Measurements from ENCODE around the gene DCPS. TPM values are rescaled to one million over a fixed set of nuclear protein-coding genes. Genes with fewer than 3 reads are reported as not detected.

The DCPS gene
- total RNA-seq, 1 experiment from 2014 or later: 17.6 TPM

DNA sequence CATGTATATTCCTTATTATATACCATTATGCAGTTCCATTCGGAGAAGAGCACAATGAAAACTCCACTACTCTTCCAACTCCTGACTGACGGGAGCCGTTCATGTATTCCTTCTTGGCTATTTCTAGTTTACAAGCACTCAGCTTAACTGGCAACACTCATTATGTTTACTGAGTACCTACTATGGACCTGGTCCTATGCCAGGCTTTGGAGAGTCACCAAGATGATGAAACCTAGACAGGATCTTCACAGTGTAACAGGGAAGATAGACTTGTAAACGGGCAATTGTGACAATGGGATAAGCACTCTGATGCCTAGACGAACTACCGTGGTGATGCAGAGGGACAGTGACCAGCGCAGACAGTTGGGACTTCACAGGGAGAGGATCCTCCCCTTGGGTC is 29.3 kb downstream of the DCPS start:
- no peaks in the 10 kb centered on the region for H4K20me1 ChIP-seq (ENCODE audit: insufficient read depth, low read depth, low read length)
- H3K27me3 ChIP-seq (ENCODE audit: low read length): no peaks in the 10 kb centered on the region
- no peak overlapping the region for H3K4me2 ChIP-seq (ENCODE audit: low read depth, low read length, poor library complexity, severe bottlenecking)
- H3K9ac ChIP-seq (ENCODE audit: low read length): no peak overlapping the region
- H3K9me3 ChIP-seq (ENCODE audit: low read length): no peaks in the 10 kb centered on the region
- no peaks in the 10 kb centered on the region for H3K4me1 ChIP-seq (ENCODE audit: low read length)
- no peaks in the 10 kb centered on the region for H3K9me2 ChIP-seq (replicated peaks; ENCODE audit: insufficient read depth, low read length)
- H3K4me3 ChIP-seq (ENCODE audit: low read length): no peak overlapping the region
- H3K79me2 ChIP-seq (ENCODE audit: low read length): no peaks in the 10 kb centered on the region
- no peak overlapping the region for H2AFZ ChIP-seq (ENCODE audit: low read length)
- DNase-seq: no peak
- no peaks in the 10 kb centered on the region for H3K36me3 ChIP-seq (ENCODE audit: insufficient read depth, low read length)
- no peak overlapping the region for H3K27ac ChIP-seq (ENCODE audit: low read length)

DNA sequence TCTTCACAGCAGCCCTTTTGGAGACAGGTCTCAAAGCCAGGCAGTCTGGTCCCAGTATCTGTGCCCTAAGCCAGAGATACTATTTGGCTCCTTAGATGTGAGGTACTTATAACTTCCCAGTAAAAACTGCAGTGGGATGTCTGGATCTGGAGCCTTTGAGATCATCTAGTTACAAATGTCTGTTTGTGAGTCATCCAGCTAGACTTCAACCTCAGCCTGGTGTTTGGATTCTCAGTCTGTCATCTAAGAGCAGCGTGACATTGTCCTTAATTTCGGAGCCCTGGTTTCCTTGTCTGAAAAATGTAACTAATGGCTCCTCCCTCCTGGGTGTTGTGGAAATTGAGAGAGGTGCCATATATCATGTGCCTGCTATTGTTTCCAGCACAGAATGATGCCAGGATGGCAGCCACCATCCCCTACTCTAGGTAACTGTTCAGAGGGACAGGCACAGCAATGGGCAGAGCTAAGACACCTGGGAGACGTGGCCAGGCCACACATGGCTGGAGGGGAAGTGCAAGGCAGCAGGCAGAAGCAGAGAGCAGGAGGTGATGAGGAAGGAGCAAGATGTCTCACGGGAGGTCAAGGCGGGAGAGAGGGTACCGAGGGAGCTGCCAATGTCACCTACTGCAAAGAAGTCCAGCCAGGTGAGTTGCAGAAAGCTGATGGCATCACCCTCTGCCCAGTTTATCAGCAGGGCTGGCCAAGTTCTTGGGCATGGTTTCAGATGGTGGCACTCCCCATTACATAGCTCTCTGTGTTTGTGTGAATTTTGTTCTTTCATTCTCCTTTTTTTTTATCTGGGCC is 31.0 kb downstream of the DCPS start:
- no peaks in the 10 kb centered on the region for H3K9me3 ChIP-seq (ENCODE audit: low read length)
- no peak overlapping the region for H3K4me2 ChIP-seq (ENCODE audit: low read depth, low read length, poor library complexity, severe bottlenecking)
- H4K20me1 ChIP-seq (ENCODE audit: insufficient read depth, low read depth, low read length): no peaks in the 10 kb centered on the region
- H3K9ac ChIP-seq (ENCODE audit: low read length): no peak overlapping the region
- no peak overlapping the region for H3K4me3 ChIP-seq (ENCODE audit: low read length)
- H3K36me3 ChIP-seq (ENCODE audit: insufficient read depth, low read length): no peaks in the 10 kb centered on the region
- H3K27me3 ChIP-seq (ENCODE audit: low read length): no peaks in the 10 kb centered on the region
- DNase-seq: no peak
- H3K27ac ChIP-seq (ENCODE audit: low read length): no peak overlapping the region
- no peaks in the 10 kb centered on the region for H3K9me2 ChIP-seq (replicated peaks; ENCODE audit: insufficient read depth, low read length)
- H3K4me1 ChIP-seq (ENCODE audit: low read length): no peaks in the 10 kb centered on the region
- no peak overlapping the region for H2AFZ ChIP-seq (ENCODE audit: low read length)
- H3K79me2 ChIP-seq (ENCODE audit: low read length): no peaks in the 10 kb centered on the region

DNA sequence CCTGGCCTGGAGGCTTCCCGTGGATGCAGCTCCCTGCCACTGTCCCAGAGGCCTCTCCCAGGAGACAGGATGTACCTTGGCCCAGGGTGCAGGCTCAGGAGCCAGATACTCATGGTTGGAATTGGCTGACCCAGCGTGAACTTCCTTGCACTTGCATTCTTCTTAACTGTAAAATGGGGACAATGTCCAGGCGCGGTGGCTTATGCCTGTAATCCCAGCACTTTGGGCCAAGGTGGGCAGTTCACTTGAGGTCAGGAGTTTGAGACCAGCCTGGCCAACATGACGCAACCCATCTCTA is 31.6 kb downstream of the DCPS start:
- no peaks in the 10 kb centered on the region for H3K4me1 ChIP-seq (ENCODE audit: low read length)
- no peak overlapping the region for H2AFZ ChIP-seq (ENCODE audit: low read length)
- H3K9ac ChIP-seq (ENCODE audit: low read length): no peak overlapping the region
- no peaks in the 10 kb centered on the region for H3K9me3 ChIP-seq (ENCODE audit: low read length)
- H3K27me3 ChIP-seq (ENCODE audit: low read length): no peaks in the 10 kb centered on the region
- no peak overlapping the region for H3K4me3 ChIP-seq (ENCODE audit: low read length)
- no peaks in the 10 kb centered on the region for H4K20me1 ChIP-seq (ENCODE audit: insufficient read depth, low read depth, low read length)
- H3K79me2 ChIP-seq (ENCODE audit: low read length): no peaks in the 10 kb centered on the region
- no peaks in the 10 kb centered on the region for H3K36me3 ChIP-seq (ENCODE audit: insufficient read depth, low read length)
- no peak for DNase-seq
- no peaks in the 10 kb centered on the region for H3K9me2 ChIP-seq (replicated peaks; ENCODE audit: insufficient read depth, low read length)
- H3K4me2 ChIP-seq (ENCODE audit: low read depth, low read length, poor library complexity, severe bottlenecking): no peak overlapping the region
- no peak overlapping the region for H3K27ac ChIP-seq (ENCODE audit: low read length)

DNA sequence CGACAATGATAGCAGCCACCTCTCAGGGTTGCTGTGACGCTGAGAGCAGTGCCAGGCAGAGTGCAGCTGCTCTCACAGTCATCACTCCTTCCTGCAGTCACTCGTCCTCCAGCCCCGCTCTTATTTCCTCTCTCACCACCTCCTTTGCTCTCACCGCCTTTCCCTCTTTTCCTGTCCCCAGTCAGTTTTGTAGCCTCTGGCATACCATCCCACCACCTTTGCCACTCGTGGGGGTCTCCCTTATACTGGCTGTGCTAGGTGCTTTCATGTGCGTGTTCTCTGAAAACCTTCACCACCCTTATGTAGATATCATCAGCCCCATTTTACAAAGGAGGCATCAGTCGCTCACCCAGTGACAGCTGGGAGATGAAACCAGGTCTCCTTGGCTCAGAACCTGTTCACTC is 32.3 kb downstream of the DCPS start:
- no peak overlapping the region for H3K4me2 ChIP-seq (ENCODE audit: low read depth, low read length, poor library complexity, severe bottlenecking)
- H3K27me3 ChIP-seq (ENCODE audit: low read length): no peaks in the 10 kb centered on the region
- no peaks in the 10 kb centered on the region for H3K36me3 ChIP-seq (ENCODE audit: insufficient read depth, low read length)
- H3K79me2 ChIP-seq (ENCODE audit: low read length): no peaks in the 10 kb centered on the region
- no peak overlapping the region for H3K4me3 ChIP-seq (ENCODE audit: low read length)
- no peaks in the 10 kb centered on the region for H3K9me3 ChIP-seq (ENCODE audit: low read length)
- H3K9me2 ChIP-seq (replicated peaks; ENCODE audit: insufficient read depth, low read length): no peaks in the 10 kb centered on the region
- DNase-seq: no peak
- H3K9ac ChIP-seq (ENCODE audit: low read length): no peak overlapping the region
- H2AFZ ChIP-seq (ENCODE audit: low read length): no peak overlapping the region
- no peaks in the 10 kb centered on the region for H3K4me1 ChIP-seq (ENCODE audit: low read length)
- H3K27ac ChIP-seq (ENCODE audit: low read length): no peak overlapping the region
- no peaks in the 10 kb centered on the region for H4K20me1 ChIP-seq (ENCODE audit: insufficient read depth, low read depth, low read length)

DNA sequence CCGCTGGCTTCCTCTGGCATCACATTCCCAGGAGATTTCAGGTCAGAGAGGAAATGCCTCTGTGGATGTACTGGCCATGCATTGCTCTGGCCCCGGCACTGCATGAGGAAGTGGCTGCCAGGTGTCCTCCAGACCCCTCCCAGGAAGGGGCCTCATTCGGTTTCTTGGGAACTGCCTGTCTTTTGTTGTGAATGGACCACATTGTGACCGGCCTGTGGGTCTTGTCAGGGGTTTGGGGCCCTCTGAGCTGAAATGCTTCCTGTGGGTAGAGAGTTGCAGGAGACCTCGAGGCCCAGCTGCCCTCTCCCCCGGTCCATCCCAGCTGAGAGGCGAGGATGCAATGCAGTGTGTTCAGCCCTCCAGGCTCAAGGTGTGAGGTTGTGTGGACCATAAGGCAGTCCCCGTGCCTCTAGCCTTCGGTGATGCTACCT is 32.8 kb downstream of the DCPS start:
- no peaks in the 10 kb centered on the region for H3K36me3 ChIP-seq (ENCODE audit: insufficient read depth, low read length)
- H3K4me1 ChIP-seq (ENCODE audit: low read length): no peaks in the 10 kb centered on the region
- H3K27me3 ChIP-seq (ENCODE audit: low read length): no peaks in the 10 kb centered on the region
- no peak overlapping the region for H2AFZ ChIP-seq (ENCODE audit: low read length)
- H3K9me3 ChIP-seq (ENCODE audit: low read length): no peaks in the 10 kb centered on the region
- no peaks in the 10 kb centered on the region for H4K20me1 ChIP-seq (ENCODE audit: insufficient read depth, low read depth, low read length)
- no peak overlapping the region for H3K4me3 ChIP-seq (ENCODE audit: low read length)
- no peak overlapping the region for H3K27ac ChIP-seq (ENCODE audit: low read length)
- no peaks in the 10 kb centered on the region for H3K79me2 ChIP-seq (ENCODE audit: low read length)
- no peak overlapping the region for H3K4me2 ChIP-seq (ENCODE audit: low read depth, low read length, poor library complexity, severe bottlenecking)
- no peaks in the 10 kb centered on the region for H3K9me2 ChIP-seq (replicated peaks; ENCODE audit: insufficient read depth, low read length)
- no peak overlapping the region for H3K9ac ChIP-seq (ENCODE audit: low read length)
- no peak for DNase-seq

DNA sequence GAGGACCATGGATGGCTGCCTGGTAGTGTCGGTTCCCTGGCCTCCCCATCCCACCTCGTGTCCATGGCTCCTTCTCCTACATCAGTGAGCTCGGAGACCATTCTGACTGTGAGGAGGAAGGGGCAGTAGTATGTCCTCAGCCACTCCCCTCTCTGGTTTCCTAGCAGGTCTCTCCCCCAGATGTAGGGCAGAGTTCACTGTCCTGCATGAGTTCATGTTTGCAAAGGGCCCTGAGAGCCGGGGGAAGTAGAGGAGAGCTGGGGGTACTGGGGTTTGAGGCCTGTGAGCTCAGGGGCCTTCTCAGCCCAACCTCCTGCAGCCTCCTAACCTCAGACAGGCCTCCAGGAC is 33.2 kb downstream of the DCPS start:
- Histone ChIP-seq H4K20me1 (ENCODE audit: insufficient read depth, low read depth, low read length) (no peaks in the 10 kb centered on the region), H2AFZ (ENCODE audit: low read length) (no peak overlapping the region), H3K27ac (ENCODE audit: low read length) (no peak overlapping the region), H3K79me2 (ENCODE audit: low read length) (no peaks in the 10 kb centered on the region), H3K9ac (ENCODE audit: low read length) (no peak overlapping the region), H3K27me3 (ENCODE audit: low read length) (no peaks in the 10 kb centered on the region), H3K4me1 (ENCODE audit: low read length) (no peaks in the 10 kb centered on the region), H3K36me3 (ENCODE audit: insufficient read depth, low read length) (no peaks in the 10 kb centered on the region), H3K4me2 (ENCODE audit: low read depth, low read length, poor library complexity, severe bottlenecking) (no peak overlapping the region), H3K9me3 (ENCODE audit: low read length) (no peaks in the 10 kb centered on the region), H3K9me2 (replicated peaks; ENCODE audit: insufficient read depth, low read length) (no peaks in the 10 kb centered on the region), H3K4me3 (ENCODE audit: low read length) (no peak overlapping the region)
- no peak for DNase-seq

DNA sequence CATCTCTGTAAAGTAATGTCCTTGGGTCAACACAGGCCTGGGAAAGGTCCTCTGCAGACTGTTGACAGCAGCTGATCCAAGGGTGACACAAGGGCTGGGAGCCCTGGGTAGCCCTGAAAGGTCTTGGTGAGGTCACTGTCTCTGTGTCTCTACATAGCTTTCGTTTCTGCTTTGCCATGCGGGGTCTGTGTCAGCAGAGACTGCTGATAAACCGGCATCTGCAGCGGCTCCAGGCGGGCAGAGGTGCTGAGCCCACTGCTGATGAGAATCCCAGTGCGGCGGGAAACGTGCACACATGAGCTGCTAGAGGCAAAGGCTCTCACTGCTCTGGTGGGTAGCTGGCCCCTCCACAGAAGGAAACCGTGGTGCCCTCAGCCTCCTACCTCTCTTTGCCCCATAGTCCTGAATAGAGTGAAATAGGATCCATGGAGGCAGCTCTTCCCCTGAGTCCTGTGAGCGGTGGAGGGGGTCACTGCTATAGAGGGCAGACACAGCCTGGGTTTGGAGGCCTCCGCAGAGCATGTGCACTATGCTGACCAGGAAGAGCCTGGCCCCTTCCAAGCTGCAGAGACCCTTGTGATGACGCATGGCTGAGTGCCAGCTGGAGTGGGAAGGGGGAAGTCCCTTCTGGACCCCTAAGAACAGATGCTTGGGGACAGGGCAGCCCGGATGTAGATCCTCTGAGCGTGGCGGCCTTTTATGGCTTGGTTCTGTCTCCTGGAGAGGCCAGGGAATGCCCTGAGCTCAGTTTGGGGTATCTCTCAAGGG is 33.8 kb downstream of the DCPS start:
- no peaks in the 10 kb centered on the region for H4K20me1 ChIP-seq (ENCODE audit: insufficient read depth, low read depth, low read length)
- no peaks in the 10 kb centered on the region for H3K9me3 ChIP-seq (ENCODE audit: low read length)
- H3K27ac ChIP-seq (ENCODE audit: low read length): no peak overlapping the region
- no peaks in the 10 kb centered on the region for H3K36me3 ChIP-seq (ENCODE audit: insufficient read depth, low read length)
- H3K79me2 ChIP-seq (ENCODE audit: low read length): no peaks in the 10 kb centered on the region
- no peaks in the 10 kb centered on the region for H3K27me3 ChIP-seq (ENCODE audit: low read length)
- no peaks in the 10 kb centered on the region for H3K4me1 ChIP-seq (ENCODE audit: low read length)
- no peak for DNase-seq
- H3K4me3 ChIP-seq (ENCODE audit: low read length): no peak overlapping the region
- H3K4me2 ChIP-seq (ENCODE audit: low read depth, low read length, poor library complexity, severe bottlenecking): no peak overlapping the region
- H3K9me2 ChIP-seq (replicated peaks; ENCODE audit: insufficient read depth, low read length): no peaks in the 10 kb centered on the region
- H3K9ac ChIP-seq (ENCODE audit: low read length): no peak overlapping the region
- no peak overlapping the region for H2AFZ ChIP-seq (ENCODE audit: low read length)

DNA sequence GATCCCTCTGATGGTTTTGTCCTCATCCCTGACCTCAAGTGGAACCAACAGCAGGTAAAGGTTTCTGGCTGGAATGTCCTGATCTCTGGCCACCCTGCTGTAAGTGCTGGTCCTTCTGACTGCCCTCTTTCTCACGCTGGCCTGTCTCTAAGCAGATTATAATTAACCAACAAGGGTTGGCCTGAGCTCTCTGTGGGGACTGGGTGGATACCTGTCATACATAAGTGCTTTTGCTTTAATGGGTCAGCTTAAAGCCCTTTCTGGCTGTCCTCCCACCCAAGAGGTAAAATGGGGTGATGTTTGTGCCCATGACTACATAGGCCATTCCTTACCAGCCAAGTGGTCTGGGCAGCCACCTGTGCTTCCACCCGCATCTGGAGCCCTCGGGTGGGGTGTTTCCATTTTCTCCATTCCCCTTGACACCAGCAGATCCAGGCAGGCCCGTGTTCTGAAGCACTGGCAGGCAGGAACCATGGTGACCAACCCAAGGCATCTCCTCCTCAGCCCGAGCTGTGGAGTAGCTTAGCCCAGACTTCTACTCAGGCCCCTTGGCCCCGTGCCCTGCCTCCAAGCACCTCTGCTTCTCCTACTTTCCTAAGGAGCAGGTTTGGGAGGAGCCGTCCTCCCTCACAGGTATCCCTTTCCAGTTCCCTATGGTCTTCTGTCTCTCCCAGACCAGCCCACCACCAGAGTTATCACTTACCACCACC is 34.6 kb downstream of the DCPS start:
- H3K79me2 ChIP-seq (ENCODE audit: low read length): no peaks in the 10 kb centered on the region
- no peak overlapping the region for H3K4me3 ChIP-seq (ENCODE audit: low read length)
- H3K4me1 ChIP-seq (ENCODE audit: low read length): no peaks in the 10 kb centered on the region
- H3K27me3 ChIP-seq (ENCODE audit: low read length): no peaks in the 10 kb centered on the region
- no peak overlapping the region for H3K27ac ChIP-seq (ENCODE audit: low read length)
- no peak overlapping the region for H3K9ac ChIP-seq (ENCODE audit: low read length)
- H3K9me3 ChIP-seq (ENCODE audit: low read length): no peaks in the 10 kb centered on the region
- H2AFZ ChIP-seq (ENCODE audit: low read length): no peak overlapping the region
- H4K20me1 ChIP-seq (ENCODE audit: insufficient read depth, low read depth, low read length): no peaks in the 10 kb centered on the region
- H3K4me2 ChIP-seq (ENCODE audit: low read depth, low read length, poor library complexity, severe bottlenecking): no peak overlapping the region
- H3K9me2 ChIP-seq (replicated peaks; ENCODE audit: insufficient read depth, low read length): no peaks in the 10 kb centered on the region
- DNase-seq: no peak
- no peaks in the 10 kb centered on the region for H3K36me3 ChIP-seq (ENCODE audit: insufficient read depth, low read length)

All from Karpas-422 (cell line).